Ascending aorta (tissue), 2 donors: ENCODE results near the gene PTPRB. TPM values are rescaled to one million over a fixed set of nuclear protein-coding genes. Genes with fewer than 3 reads are reported as not detected.

Experiments
- DNase-seq, 2 donors: peaks; one replicate each; pipeline ENCODE4 v3.0.0-alpha.2; 2019; ENCODE audit warnings: low spot score in 2 of 2
- H3K27ac ChIP-seq, 2 donors: fragments of 200-600 bp; sonication (generic); one replicate each; pipeline ENCODE4 v1.5.1; 2016 to 2017; ENCODE audit warnings: mild to moderate bottlenecking in 1 of 2
- H3K27me3 ChIP-seq: fragments of 200-600 bp; sonication (generic); one replicate; pipeline ENCODE4 v1.5.1; 2017
- H3K36me3 ChIP-seq, 2 donors: fragments of 200-600 bp; sonication (generic); one replicate each; pipeline ENCODE4 v1.5.1; 2016
- H3K4me1 ChIP-seq, 2 donors: fragments of 200-600 bp; sonication (generic); one replicate each; pipeline ENCODE4 v1.5.1; 2016 to 2017; ENCODE audit warnings: mild to moderate bottlenecking in 1 of 2
- H3K4me3 ChIP-seq, 2 donors: fragments of 200-600 bp; sonication (generic); one replicate each; pipeline ENCODE4 v1.5.1; 2016 to 2017; ENCODE audit warnings: mild to moderate bottlenecking in 1 of 2
- H3K9me3 ChIP-seq, 2 donors: fragments of 200-600 bp; sonication (generic); one replicate each; pipeline ENCODE4 v1.5.1; 2016
- CTCF ChIP-seq, 3 experiments: fragments of 200-600 bp in 2 of 3; fragments of 450-650 bp in 1 of 3; sonication (generic) in 2 of 3; IDR thresholded peaks; one replicate each; pipeline ENCODE4 v1.5.1; 2016 to 2019; ENCODE audit warnings: antibody characterized with exemption in 3 of 3, mild to moderate bottlenecking in 1 of 3, moderate library complexity in 1 of 3
- intact Hi-C: fragments of 100-400 bp; cut with DNase I; formaldehyde crosslinking; loops from one replicate; pipeline ENCODE4 v1.15.1; 2023
- total RNA-seq: library from RNA; depleted of rRNA; stranded (reverse); fragments of >200 nt; gene quantifications from one replicate; pipeline ENCODE4 v1.1.0, GENCODE V29; 2016

PTPRB gene
- total RNA-seq, 1 donor from 2014 or later, result 49.5 TPM

- no peaks in the 10 kb centered on the region for H3K36me3 ChIP-seq
- intact Hi-C loops, result no loop called here
- H3K4me3 ChIP-seq, result no peak overlapping the region
- no peak for TF ChIP-seq CTCF (IDR thresholded peaks at IDR 0.05)
- no peaks in the 10 kb centered on the region for H3K9me3 ChIP-seq
- H3K27me3 ChIP-seq, result no peaks in the 10 kb centered on the region
- H3K4me1 ChIP-seq, result no peaks in the 10 kb centered on the region
- DNase-seq, result no peak
- H3K27ac ChIP-seq, result no peak overlapping the region
Observed at GRCh38 chr12:70561550-70561949, 75.7 kb downstream of the PTPRB start.

- Histone ChIP-seq H3K4me3 (no peak overlapping the region), H3K27ac (no peak overlapping the region), H3K9me3 (no peaks in the 10 kb centered on the region), H3K4me1 (no peaks in the 10 kb centered on the region), H3K36me3 (no peaks in the 10 kb centered on the region), H3K27me3 (no peaks in the 10 kb centered on the region)
- intact Hi-C loops, result no loop called here
- TF ChIP-seq CTCF (IDR thresholded peaks at IDR 0.05), result no peak
- DNase-seq, result no peak
Observed at GRCh38 chr12:70560671-70561070, 76.6 kb downstream of the PTPRB start.

GRCh38 chr12:70559390-70559789, 77.8 kb downstream of the PTPRB start:
- Histone ChIP-seq H3K4me3 (no peak overlapping the region), H3K27me3 (no peaks in the 10 kb centered on the region), H3K4me1 (no peaks in the 10 kb centered on the region), H3K36me3 (no peaks in the 10 kb centered on the region), H3K27ac (no peak overlapping the region), H3K9me3 (no peaks in the 10 kb centered on the region)
- no peak for TF ChIP-seq CTCF (IDR thresholded peaks at IDR 0.05)
- intact Hi-C loops, result no loop called here
- DNase-seq, result no peak

GRCh38 chr12:70557583-70558191, 79.5 kb downstream of the PTPRB start:
- no peaks in the 10 kb centered on the region for H3K4me1 ChIP-seq
- no peak for DNase-seq
- no peak for TF ChIP-seq CTCF (IDR thresholded peaks at IDR 0.05)
- H3K27me3 ChIP-seq, result no peaks in the 10 kb centered on the region
- no peak overlapping the region for H3K27ac ChIP-seq
- no peak overlapping the region for H3K4me3 ChIP-seq
- intact Hi-C loops, result no loop called here
- H3K36me3 ChIP-seq, result no peaks in the 10 kb centered on the region
- H3K9me3 ChIP-seq, result no peaks in the 10 kb centered on the region

- Histone ChIP-seq H3K36me3 (no peaks in the 10 kb centered on the region), H3K4me1 (no peaks in the 10 kb centered on the region), H3K27me3 (no peaks in the 10 kb centered on the region), H3K27ac (no peak overlapping the region), H3K9me3 (no peaks in the 10 kb centered on the region), H3K4me3 (no peak overlapping the region)
- no peak for DNase-seq
- intact Hi-C loops, result no loop called here
- no peak for TF ChIP-seq CTCF (IDR thresholded peaks at IDR 0.05)
Observed at GRCh38 chr12:70556179-70556869, 80.9 kb downstream of the PTPRB start.
